Stimulated activated CD4-positive, alpha-beta T cell treated with anti-CD3 and anti-CD28 coated beads, TNF-alpha, amount 100 ng/mL, for 1 hour (primary cell): ENCODE results near the gene ITGA8.

ENCODE experiments used
- DNase-seq, 3 donors: peaks; one replicate each; pipeline ENCODE4 v3.0.0-alpha.2; 2020; ENCODE audit warnings: low read depth in 3 of 3, low spot score in 1 of 3

The ITGA8 gene

GRCh38 chr10:15737656-15738055, 17.9 kb upstream of the ITGA8 start:
- no peak for DNase-seq

- DNase-seq = no peak
Observed at GRCh38 chr10:15735763-15736162, 16.0 kb upstream of the ITGA8 start.

- DNase-seq = no peak
Observed at GRCh38 chr10:15730341-15730740, 10.6 kb upstream of the ITGA8 start.

GRCh38 chr10:15729890-15730289, 10.2 kb upstream of the ITGA8 start:
- DNase-seq = no peak

- no peak for DNase-seq
Observed at GRCh38 chr10:15726042-15726441, 6.3 kb upstream of the ITGA8 start.

- no peak for DNase-seq
Observed at GRCh38 chr10:15725603-15726002, 5.9 kb upstream of the ITGA8 start.

GRCh38 chr10:15724683-15725082, 5.0 kb upstream of the ITGA8 start:
- DNase-seq = no peak

GRCh38 chr10:15723803-15724202, 4.1 kb upstream of the ITGA8 start:
- no peak for DNase-seq

- DNase-seq = no peak
Observed at GRCh38 chr10:15720635-15721287, 1.0 kb upstream of the ITGA8 start.

- DNase-seq = no peak
Observed at GRCh38 chr10:15719049-15719898, 448 bp downstream of the ITGA8 start.

- no peak for DNase-seq
Observed at GRCh38 chr10:15718694-15719048, 1.1 kb downstream of the ITGA8 start.

- DNase-seq = no peak
Observed at GRCh38 chr10:15715619-15716227, 4.0 kb downstream of the ITGA8 start.

- DNase-seq = no peak
Observed at GRCh38 chr10:15714847-15715246, 4.9 kb downstream of the ITGA8 start.

- DNase-seq = no peak
Observed at GRCh38 chr10:15712883-15713282, 6.8 kb downstream of the ITGA8 start.

GRCh38 chr10:15710455-15710854, 9.3 kb downstream of the ITGA8 start:
- DNase-seq = no peak

- no peak for DNase-seq
Observed at GRCh38 chr10:15705298-15705697, 14.4 kb downstream of the ITGA8 start.

- no peak for DNase-seq
Observed at GRCh38 chr10:15704581-15704968, 15.1 kb downstream of the ITGA8 start.

- no peak for DNase-seq
Observed at GRCh38 chr10:15703944-15704580, 15.7 kb downstream of the ITGA8 start.

- DNase-seq = no peak
Observed at GRCh38 chr10:15703151-15703880, 16.4 kb downstream of the ITGA8 start.

GRCh38 chr10:15700078-15700674, 19.5 kb downstream of the ITGA8 start:
- no peak for DNase-seq

- no peak for DNase-seq
Observed at GRCh38 chr10:15695852-15696251, 23.9 kb downstream of the ITGA8 start.
